WTC11 (cell line): ENCODE measurements around the gene STK32C. TPM values are rescaled to one million over a fixed set of nuclear protein-coding genes. Genes with fewer than 3 reads are reported as not detected.

Source experiments
- ATAC-seq: fragments of 200-7000 bp; cut with Tn5 transposase; 2 replicates; pipeline ENCODE4 v1.10.0; 2021; ENCODE audit warnings: mild to moderate bottlenecking, moderate library complexity
- CTCF ChIA-PET: fragments of 300-600 bp; sonication (Branson Sonifier 250); formaldehyde crosslinking; loops from one replicate; lab custom pipeline; 2021; ENCODE audit warnings: antibody characterized with exemption; lab: Charles Lee
- POLR2A ChIA-PET: fragments of 350-600 bp; sonication (Branson Sonifier 250); formaldehyde crosslinking; loops from one replicate; lab custom pipeline; 2021; ENCODE audit warnings: antibody characterized with exemption; lab: Charles Lee
- DNase-seq: peaks from one replicate; pipeline ENCODE4 v3.0.0; 2021; ENCODE audit warnings: low spot score
- H3K27ac Mint-ChIP-seq: 2 replicates; pipeline ENCODE4 v1.8.0; 2021; ENCODE audit warnings: mixed read lengths
- H3K27me3 Mint-ChIP-seq: 2 replicates; pipeline ENCODE4 v1.8.0; 2021; ENCODE audit warnings: low read depth, mild to moderate bottlenecking, moderate library complexity, mixed read lengths
- H3K36me3 Mint-ChIP-seq: 2 replicates; pipeline ENCODE4 v1.8.0; 2021; ENCODE audit warnings: mixed read lengths
- H3K4me1 Mint-ChIP-seq: 2 replicates; pipeline ENCODE4 v1.8.0; 2022; ENCODE audit warnings: mixed read lengths
- H3K4me3 Mint-ChIP-seq: 2 replicates; pipeline ENCODE4 v1.8.0; 2021; ENCODE audit warnings: mild to moderate bottlenecking, moderate library complexity, mixed read lengths
- H3K9me3 Mint-ChIP-seq: 2 replicates; pipeline ENCODE4 v1.8.0; 2021; ENCODE audit warnings: mixed read lengths
- ATF1 ChIP-seq: sonication (generic); formaldehyde crosslinking; IDR thresholded peaks from 2 replicates; pipeline ENCODE4 v1.8.1; 2023; ENCODE audit warnings: mild to moderate bottlenecking, moderate library complexity, missing genetic modification reagents
- JAZF1 ChIP-seq: fragments of 250-450 bp; sonication (Bioruptor Pico); IDR thresholded peaks from 2 replicates; pipeline ENCODE4 v1.9.0; 2021; ENCODE audit warnings: moderate library complexity, mild to moderate bottlenecking, inconsistent platforms
- JUN ChIP-seq: sonication (generic); formaldehyde crosslinking; IDR thresholded peaks from 2 replicates; pipeline ENCODE4 v1.8.0; 2023; ENCODE audit warnings: mild to moderate bottlenecking, missing genetic modification reagents
- MYBL2 ChIP-seq: sonication (generic); formaldehyde crosslinking; IDR thresholded peaks from 2 replicates; pipeline ENCODE4 v1.8.1; 2023; ENCODE audit warnings: mild to moderate bottlenecking, moderate library complexity, missing genetic modification reagents
- NFYB ChIP-seq: sonication (generic); formaldehyde crosslinking; conservative IDR thresholded peaks from 2 replicates; pipeline ENCODE4 v1.8.0; 2022; ENCODE audit warnings: low read depth, missing genetic modification reagents
- ZNF138 ChIP-seq: sonication (generic); formaldehyde crosslinking; conservative IDR thresholded peaks from 2 replicates; pipeline ENCODE4 v1.8.1; 2022; ENCODE audit warnings: mild to moderate bottlenecking, moderate library complexity, missing genetic modification reagents
- total RNA-seq: library from RNA; stranded (reverse); gene quantifications from 3 replicates; pipeline ENCODE4 v1.2.3, GENCODE V29; 2021
- TF ChIP-seq, protein P1 (sequence below): sonication (generic); formaldehyde crosslinking; IDR thresholded peaks from 2 replicates; pipeline ENCODE4 v1.8.0; 2022; ENCODE audit warnings: mild to moderate bottlenecking, missing genetic modification reagents
- TF ChIP-seq, protein P2 (sequence below): fragments of 250-450 bp; sonication (Bioruptor Pico); conservative IDR thresholded peaks from 2 replicates; pipeline ENCODE4 v1.9.0; 2021; ENCODE audit warnings: mild to moderate bottlenecking
- TF ChIP-seq, protein P3 (sequence below): sonication (generic); formaldehyde crosslinking; IDR thresholded peaks from 2 replicates; pipeline ENCODE4 v1.8.1; 2022; ENCODE audit warnings: mild to moderate bottlenecking, missing genetic modification reagents, moderate library complexity, borderline replicate concordance
- TF ChIP-seq, protein P4 (sequence below): sonication (generic); formaldehyde crosslinking; IDR thresholded peaks from 2 replicates; pipeline ENCODE4 v1.8.0; 2023; ENCODE audit warnings: missing genetic modification reagents
- TF ChIP-seq, protein P5 (sequence below): fragments of 250-450 bp; sonication (Bioruptor Pico); IDR thresholded peaks from 2 replicates; pipeline ENCODE4 v1.9.0; 2021; ENCODE audit warnings: mild to moderate bottlenecking
- TF ChIP-seq, protein P6 (sequence below): fragments of 250-450 bp; sonication (Bioruptor Pico); IDR thresholded peaks from 2 replicates; pipeline ENCODE4 v2.1.2; 2022; ENCODE audit warnings: mild to moderate bottlenecking, moderate library complexity
- TF ChIP-seq, protein P7 (sequence below): sonication (generic); formaldehyde crosslinking; IDR thresholded peaks from 2 replicates; pipeline ENCODE4 v1.8.0; 2023; ENCODE audit warnings: missing genetic modification reagents, mild to moderate bottlenecking, borderline replicate concordance

STK32C gene
- total RNA-seq, 1 experiment from 2014 or later: 20.7 TPM

DNA sequence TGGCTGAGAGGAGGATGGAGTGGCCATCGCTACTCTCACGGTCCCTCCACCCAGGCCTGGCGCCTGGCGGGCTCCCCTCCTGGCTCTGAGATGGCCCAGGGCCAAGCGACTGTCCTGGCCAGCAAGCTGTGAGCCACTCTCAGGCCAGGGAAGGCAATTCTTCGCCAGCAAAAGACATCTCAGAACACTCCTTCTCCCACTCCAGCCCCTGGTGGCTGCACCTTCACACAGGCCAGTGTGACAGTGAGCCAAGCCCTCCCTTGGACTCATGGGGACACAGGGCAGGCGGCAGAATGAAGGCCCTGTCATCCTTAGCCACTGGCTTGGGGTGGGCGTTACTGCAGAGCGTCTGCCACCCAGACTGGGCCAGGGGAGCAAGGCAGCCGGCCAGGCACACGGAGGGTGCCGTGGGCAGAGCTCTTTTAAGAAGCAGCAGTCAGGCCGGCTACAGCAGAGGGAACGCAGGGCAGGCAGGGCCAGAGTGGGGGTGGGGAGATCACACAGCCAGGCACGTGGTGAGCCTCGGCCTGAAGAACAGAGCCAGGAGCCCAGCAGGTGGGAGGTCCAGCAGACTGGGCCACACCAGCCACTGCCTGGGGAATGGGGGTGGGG, 14.4 kb downstream of the STK32C start:
- Mint-ChIP-seq H3K27ac (no peak overlapping the region), H3K27me3 (no peaks in the 10 kb centered on the region), H3K9me3 (no peaks in the 10 kb centered on the region), H3K4me1 (peaks cover 10% of the 10 kb centered on the region), H3K4me3 (no peak overlapping the region), H3K36me3 (no peaks in the 10 kb centered on the region)
- no peak for TF ChIP-seq JUN (CRISPR knock-in tag)
- TF ChIP-seq, protein P1, sequence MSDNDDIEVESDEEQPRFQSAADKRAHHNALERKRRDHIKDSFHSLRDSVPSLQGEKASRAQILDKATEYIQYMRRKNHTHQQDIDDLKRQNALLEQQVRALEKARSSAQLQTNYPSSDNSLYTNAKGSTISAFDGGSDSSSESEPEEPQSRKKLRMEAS (CRISPR knock-in tag): peak; percentile 44; the same call in 1 of the 2 replicates
- peak; percentile 10 for DNase-seq
- POLR2A ChIA-PET: no interaction called here
- CTCF ChIA-PET: no interaction called here
- ATAC-seq: no peak; the same call in 1 of the 2 replicates

DNA sequence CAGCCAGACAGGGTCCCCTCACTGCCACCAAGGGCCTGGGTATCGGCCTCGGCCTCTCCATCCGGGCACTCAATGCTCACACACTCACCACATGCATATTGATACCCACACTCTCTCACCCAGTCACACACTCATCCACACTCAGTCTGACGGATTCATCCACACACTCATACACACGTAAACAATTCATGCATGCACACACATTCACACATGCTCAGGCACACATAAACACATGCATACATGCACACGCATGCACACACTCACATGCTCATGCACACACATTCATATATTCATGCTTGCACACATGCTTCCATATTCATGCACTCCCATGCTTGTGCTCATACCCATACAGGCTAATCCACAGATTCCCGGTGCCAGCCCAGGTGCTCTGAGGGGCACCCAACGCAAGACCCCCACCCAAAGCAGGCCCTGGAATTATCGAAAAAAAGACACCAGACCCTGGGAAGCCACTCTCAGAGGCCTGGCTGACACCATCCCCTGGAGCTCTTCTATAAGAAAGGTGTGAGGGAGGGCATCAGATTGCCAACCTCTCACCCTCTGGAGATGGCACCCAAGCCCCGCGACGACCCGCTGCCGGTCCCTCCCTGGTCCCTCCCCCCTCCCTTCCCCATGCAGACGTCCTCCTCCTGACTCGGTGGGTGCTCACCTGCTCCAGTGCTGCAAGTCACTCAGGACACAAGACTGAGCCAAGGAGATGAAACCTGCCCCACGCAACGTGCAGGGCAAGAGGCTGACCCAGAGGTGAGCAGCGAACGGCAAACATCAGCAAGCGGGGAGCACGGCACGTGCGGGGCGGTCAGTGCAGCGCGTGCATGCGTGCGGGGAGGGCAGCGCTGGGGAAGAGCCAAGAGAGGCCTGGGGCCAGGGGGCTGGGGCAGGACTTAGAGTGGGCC, 15.2 kb downstream of the STK32C start:
- DNase-seq: no peak
- no peaks in the 10 kb centered on the region for H3K9me3 Mint-ChIP-seq
- H3K4me3 Mint-ChIP-seq: no peak overlapping the region
- no peaks in the 10 kb centered on the region for H3K36me3 Mint-ChIP-seq
- H3K27ac Mint-ChIP-seq: no peak overlapping the region
- no peaks in the 10 kb centered on the region for H3K27me3 Mint-ChIP-seq
- ChIA-PET POLR2A (no interaction called here), CTCF (no interaction called here)
- H3K4me1 Mint-ChIP-seq: peaks cover 6% of the 10 kb centered on the region
- TF ChIP-seq, protein P2, sequence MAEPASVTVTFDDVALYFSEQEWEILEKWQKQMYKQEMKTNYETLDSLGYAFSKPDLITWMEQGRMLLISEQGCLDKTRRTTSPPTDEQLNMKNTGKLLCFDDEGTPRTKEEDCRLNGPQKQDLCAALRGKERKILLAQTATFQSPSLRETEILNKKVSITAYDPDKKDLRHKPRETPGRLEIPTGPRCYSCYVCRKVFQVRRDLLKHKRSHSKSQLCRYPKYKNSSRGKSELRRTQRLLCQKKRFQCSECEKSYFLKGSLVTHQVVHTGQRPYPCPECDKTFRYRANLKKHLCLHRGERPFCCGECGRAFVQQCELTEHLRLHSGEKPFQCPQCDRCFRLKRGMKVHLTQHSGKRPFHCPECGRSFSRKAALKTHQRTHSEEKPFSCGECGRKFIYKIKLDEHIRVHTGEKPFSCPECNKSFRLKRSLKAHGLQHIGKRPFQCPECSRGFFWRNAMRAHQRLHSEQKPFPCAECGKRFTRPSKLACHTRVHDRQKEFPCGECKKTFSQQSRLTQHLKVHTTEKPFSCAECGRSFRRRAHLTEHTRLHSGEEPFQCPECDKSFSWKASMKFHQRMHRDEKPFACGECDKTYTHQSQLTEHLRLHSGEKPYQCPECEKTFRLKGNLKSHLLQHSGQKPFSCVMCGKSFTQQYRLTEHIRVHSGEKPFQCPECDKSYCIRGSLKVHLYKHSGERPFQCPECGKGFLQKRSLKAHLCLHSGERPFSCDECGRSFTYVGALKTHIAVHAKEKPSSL (CRISPR knock-in tag): no peak
- TF ChIP-seq ZNF138 (CRISPR knock-in tag): no peak
- TF ChIP-seq, protein P3, sequence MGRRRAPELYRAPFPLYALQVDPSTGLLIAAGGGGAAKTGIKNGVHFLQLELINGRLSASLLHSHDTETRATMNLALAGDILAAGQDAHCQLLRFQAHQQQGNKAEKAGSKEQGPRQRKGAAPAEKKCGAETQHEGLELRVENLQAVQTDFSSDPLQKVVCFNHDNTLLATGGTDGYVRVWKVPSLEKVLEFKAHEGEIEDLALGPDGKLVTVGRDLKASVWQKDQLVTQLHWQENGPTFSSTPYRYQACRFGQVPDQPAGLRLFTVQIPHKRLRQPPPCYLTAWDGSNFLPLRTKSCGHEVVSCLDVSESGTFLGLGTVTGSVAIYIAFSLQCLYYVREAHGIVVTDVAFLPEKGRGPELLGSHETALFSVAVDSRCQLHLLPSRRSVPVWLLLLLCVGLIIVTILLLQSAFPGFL (CRISPR knock-in tag): no peak
- no peak for TF ChIP-seq MYBL2
- TF ChIP-seq, protein P4, sequence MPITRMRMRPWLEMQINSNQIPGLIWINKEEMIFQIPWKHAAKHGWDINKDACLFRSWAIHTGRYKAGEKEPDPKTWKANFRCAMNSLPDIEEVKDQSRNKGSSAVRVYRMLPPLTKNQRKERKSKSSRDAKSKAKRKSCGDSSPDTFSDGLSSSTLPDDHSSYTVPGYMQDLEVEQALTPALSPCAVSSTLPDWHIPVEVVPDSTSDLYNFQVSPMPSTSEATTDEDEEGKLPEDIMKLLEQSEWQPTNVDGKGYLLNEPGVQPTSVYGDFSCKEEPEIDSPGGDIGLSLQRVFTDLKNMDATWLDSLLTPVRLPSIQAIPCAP (CRISPR knock-in tag): no peak
- TF ChIP-seq NFYB (CRISPR knock-in tag): no peak
- TF ChIP-seq, protein P5, sequence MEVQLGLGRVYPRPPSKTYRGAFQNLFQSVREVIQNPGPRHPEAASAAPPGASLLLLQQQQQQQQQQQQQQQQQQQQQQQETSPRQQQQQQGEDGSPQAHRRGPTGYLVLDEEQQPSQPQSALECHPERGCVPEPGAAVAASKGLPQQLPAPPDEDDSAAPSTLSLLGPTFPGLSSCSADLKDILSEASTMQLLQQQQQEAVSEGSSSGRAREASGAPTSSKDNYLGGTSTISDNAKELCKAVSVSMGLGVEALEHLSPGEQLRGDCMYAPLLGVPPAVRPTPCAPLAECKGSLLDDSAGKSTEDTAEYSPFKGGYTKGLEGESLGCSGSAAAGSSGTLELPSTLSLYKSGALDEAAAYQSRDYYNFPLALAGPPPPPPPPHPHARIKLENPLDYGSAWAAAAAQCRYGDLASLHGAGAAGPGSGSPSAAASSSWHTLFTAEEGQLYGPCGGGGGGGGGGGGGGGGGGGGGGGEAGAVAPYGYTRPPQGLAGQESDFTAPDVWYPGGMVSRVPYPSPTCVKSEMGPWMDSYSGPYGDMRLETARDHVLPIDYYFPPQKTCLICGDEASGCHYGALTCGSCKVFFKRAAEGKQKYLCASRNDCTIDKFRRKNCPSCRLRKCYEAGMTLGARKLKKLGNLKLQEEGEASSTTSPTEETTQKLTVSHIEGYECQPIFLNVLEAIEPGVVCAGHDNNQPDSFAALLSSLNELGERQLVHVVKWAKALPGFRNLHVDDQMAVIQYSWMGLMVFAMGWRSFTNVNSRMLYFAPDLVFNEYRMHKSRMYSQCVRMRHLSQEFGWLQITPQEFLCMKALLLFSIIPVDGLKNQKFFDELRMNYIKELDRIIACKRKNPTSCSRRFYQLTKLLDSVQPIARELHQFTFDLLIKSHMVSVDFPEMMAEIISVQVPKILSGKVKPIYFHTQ (CRISPR knock-in tag): no peak
- TF ChIP-seq JAZF1 (CRISPR knock-in tag): no peak
- TF ChIP-seq, protein P6, sequence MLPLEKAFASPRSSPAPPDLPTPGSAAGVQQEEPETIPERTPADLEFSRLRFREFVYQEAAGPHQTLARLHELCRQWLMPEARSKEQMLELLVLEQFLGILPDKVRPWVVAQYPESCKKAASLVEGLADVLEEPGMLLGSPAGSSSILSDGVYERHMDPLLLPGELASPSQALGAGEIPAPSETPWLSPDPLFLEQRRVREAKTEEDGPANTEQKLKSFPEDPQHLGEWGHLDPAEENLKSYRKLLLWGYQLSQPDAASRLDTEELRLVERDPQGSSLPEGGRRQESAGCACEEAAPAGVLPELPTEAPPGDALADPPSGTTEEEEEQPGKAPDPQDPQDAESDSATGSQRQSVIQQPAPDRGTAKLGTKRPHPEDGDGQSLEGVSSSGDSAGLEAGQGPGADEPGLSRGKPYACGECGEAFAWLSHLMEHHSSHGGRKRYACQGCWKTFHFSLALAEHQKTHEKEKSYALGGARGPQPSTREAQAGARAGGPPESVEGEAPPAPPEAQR (CRISPR knock-in tag): no peak
- TF ChIP-seq, protein P7, sequence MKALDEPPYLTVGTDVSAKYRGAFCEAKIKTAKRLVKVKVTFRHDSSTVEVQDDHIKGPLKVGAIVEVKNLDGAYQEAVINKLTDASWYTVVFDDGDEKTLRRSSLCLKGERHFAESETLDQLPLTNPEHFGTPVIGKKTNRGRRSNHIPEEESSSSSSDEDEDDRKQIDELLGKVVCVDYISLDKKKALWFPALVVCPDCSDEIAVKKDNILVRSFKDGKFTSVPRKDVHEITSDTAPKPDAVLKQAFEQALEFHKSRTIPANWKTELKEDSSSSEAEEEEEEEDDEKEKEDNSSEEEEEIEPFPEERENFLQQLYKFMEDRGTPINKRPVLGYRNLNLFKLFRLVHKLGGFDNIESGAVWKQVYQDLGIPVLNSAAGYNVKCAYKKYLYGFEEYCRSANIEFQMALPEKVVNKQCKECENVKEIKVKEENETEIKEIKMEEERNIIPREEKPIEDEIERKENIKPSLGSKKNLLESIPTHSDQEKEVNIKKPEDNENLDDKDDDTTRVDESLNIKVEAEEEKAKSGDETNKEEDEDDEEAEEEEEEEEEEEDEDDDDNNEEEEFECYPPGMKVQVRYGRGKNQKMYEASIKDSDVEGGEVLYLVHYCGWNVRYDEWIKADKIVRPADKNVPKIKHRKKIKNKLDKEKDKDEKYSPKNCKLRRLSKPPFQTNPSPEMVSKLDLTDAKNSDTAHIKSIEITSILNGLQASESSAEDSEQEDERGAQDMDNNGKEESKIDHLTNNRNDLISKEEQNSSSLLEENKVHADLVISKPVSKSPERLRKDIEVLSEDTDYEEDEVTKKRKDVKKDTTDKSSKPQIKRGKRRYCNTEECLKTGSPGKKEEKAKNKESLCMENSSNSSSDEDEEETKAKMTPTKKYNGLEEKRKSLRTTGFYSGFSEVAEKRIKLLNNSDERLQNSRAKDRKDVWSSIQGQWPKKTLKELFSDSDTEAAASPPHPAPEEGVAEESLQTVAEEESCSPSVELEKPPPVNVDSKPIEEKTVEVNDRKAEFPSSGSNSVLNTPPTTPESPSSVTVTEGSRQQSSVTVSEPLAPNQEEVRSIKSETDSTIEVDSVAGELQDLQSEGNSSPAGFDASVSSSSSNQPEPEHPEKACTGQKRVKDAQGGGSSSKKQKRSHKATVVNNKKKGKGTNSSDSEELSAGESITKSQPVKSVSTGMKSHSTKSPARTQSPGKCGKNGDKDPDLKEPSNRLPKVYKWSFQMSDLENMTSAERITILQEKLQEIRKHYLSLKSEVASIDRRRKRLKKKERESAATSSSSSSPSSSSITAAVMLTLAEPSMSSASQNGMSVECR (CRISPR knock-in tag): no peak
- TF ChIP-seq ATF1 (CRISPR knock-in tag): no peak
- no peak for ATAC-seq
